Activated B cell treated with CpG ODN at 0.5 μM for 24 hours (primary cell): ENCODE results near the gene MTFP1. TPM values are rescaled to one million over a fixed set of nuclear protein-coding genes. Genes with fewer than 3 reads are reported as not detected.
"Not testable (repeated sequence)": the region's sequence is repeated elsewhere in the genome, so short reads cannot be mapped to it uniquely, and the experiment has no call there.

Experiments
- ATAC-seq: fragments of 200-7000 bp; cut with Tn5 transposase; one replicate; pipeline ENCODE4 v1.10.0; 2021; ENCODE audit warnings: low read depth, mild to moderate bottlenecking, moderate library complexity
- CTCF ChIA-PET: fragments of 350-600 bp; sonication (Branson Sonifier 250); formaldehyde crosslinking; loops from one replicate; lab custom pipeline; 2021; ENCODE audit warnings: antibody characterized with exemption; lab: Charles Lee
- POLR2A ChIA-PET: fragments of 350-600 bp; sonication (Branson Sonifier 250); formaldehyde crosslinking; loops from one replicate; lab custom pipeline; 2021; ENCODE audit warnings: antibody characterized with exemption; lab: Charles Lee
- DNase-seq: peaks from one replicate; pipeline ENCODE4 v3.0.0; 2022
- H3K27ac Mint-ChIP-seq: one replicate; pipeline ENCODE4 v1.8.0; 2020; ENCODE audit warnings: mixed read lengths
- H3K27me3 Mint-ChIP-seq: one replicate; pipeline ENCODE4 v1.8.0; 2021; ENCODE audit warnings: mixed read lengths
- H3K36me3 Mint-ChIP-seq: one replicate; pipeline ENCODE4 v1.8.0; 2021; ENCODE audit warnings: low read depth, mixed read lengths
- H3K4me1 Mint-ChIP-seq: one replicate; pipeline ENCODE4 v1.8.0; 2021; ENCODE audit warnings: mixed read lengths
- H3K4me3 Mint-ChIP-seq: one replicate; pipeline ENCODE4 v1.8.0; 2020; ENCODE audit warnings: mild to moderate bottlenecking, mixed read lengths
- H3K9me3 Mint-ChIP-seq: one replicate; pipeline ENCODE4 v1.8.0; 2020; ENCODE audit warnings: mixed read lengths
- CTCF ChIP-seq: fragments of 200-600 bp; IDR thresholded peaks from one replicate; pipeline ENCODE4 v1.8.0; 2022; ENCODE audit warnings: antibody characterized with exemption, mild to moderate bottlenecking
- intact Hi-C: fragments of 100-400 bp; cut with micrococcal nuclease; formaldehyde crosslinking; loops from one replicate; pipeline ENCODE4 v1.15.1; 2024
- total RNA-seq: library from RNA; stranded (reverse); gene quantifications from 2 replicates; pipeline ENCODE4 v1.2.3, GENCODE V29; 2022

Gene MTFP1
- total RNA-seq, 1 donor from 2014 or later, result 33.9 TPM

GRCh38 chr22:30397656-30398635, 27.6 kb upstream of the MTFP1 start:
- POLR2A ChIA-PET, result interaction anchor here (1.7 kb wide), 1 partner anchor 26 kb away, joined by 10 read pairs; no protein-coding TSS in a partner anchor
- no peak for DNase-seq

GRCh38 chr22:30398685-30399680, 26.6 kb upstream of the MTFP1 start:
- Mint-ChIP-seq H3K4me3 (no peak overlapping the region), H3K4me1 (peaks cover 9% of the 10 kb centered on the region), H3K9me3 (no peaks in the 10 kb centered on the region), H3K27ac (no peak overlapping the region), H3K36me3 (no peaks in the 10 kb centered on the region), H3K27me3 (peaks cover 31% of the 10 kb centered on the region)
- no peak for ATAC-seq
- DNase-seq, result no peak
- no peak for TF ChIP-seq CTCF
- intact Hi-C loops, result no loop called here
- ChIA-PET POLR2A (no interaction called here), CTCF (interaction anchor here (1.1 kb wide), 1 partner anchor 11 kb away, joined by 3 read pairs; no protein-coding TSS in a partner anchor)

More at GRCh38 chr22:30397656-30398635, 27.6 kb upstream of the MTFP1 start:
- Mint-ChIP-seq H3K36me3 (no peaks in the 10 kb centered on the region), H3K4me1 (peaks cover 13% of the 10 kb centered on the region), H3K4me3 (peak overlapping the region; percentile 11), H3K27me3 (peaks cover 34% of the 10 kb centered on the region), H3K27ac (no peak overlapping the region), H3K9me3 (no peaks in the 10 kb centered on the region)
- ATAC-seq, result no peak
- intact Hi-C loops, result no loop called here
- no peak for TF ChIP-seq CTCF
- CTCF ChIA-PET, result interaction anchor here (1.0 to 2.1 kb wide), 2 partner anchors 110 to 135 kb away, joined by 4 to 9 read pairs; no protein-coding TSS in a partner anchor

- ChIA-PET CTCF (interaction anchor here (1.1 kb wide), 1 partner anchor 12 kb away, joined by 3 read pairs; no protein-coding TSS in a partner anchor), POLR2A (no interaction called here)
- no peak for TF ChIP-seq CTCF
- DNase-seq (no peak), ATAC-seq (no peak)
- Mint-ChIP-seq H3K27ac (no peak overlapping the region), H3K9me3 (no peaks in the 10 kb centered on the region), H3K4me3 (no peak overlapping the region), H3K36me3 (no peaks in the 10 kb centered on the region), H3K4me1 (peaks cover 9% of the 10 kb centered on the region), H3K27me3 (peaks cover 31% of the 10 kb centered on the region)
- intact Hi-C loops, result no loop called here
Observed at GRCh38 chr22:30399718-30400117, 25.9 kb upstream of the MTFP1 start.

GRCh38 chr22:30400159-30400558, 25.4 kb upstream of the MTFP1 start:
- Mint-ChIP-seq H3K27me3 (peaks cover 31% of the 10 kb centered on the region), H3K27ac (no peak overlapping the region), H3K4me1 (peaks cover 9% of the 10 kb centered on the region), H3K9me3 (no peaks in the 10 kb centered on the region), H3K4me3 (no peak overlapping the region), H3K36me3 (no peaks in the 10 kb centered on the region)
- ChIA-PET POLR2A (no interaction called here), CTCF (no interaction called here)
- ATAC-seq (no peak), DNase-seq (no peak)
- TF ChIP-seq CTCF, result no peak
- intact Hi-C loops, result no loop called here

- POLR2A ChIA-PET, H3K9me3 Mint-ChIP-seq, H3K4me1 Mint-ChIP-seq, DNase-seq, H3K36me3 Mint-ChIP-seq, H3K4me3 Mint-ChIP-seq, ATAC-seq, H3K27ac Mint-ChIP-seq, intact Hi-C loops: not testable (repeated sequence)
- CTCF ChIA-PET, result interaction anchor here (1.1 kb wide), 1 partner anchor 10 kb away, joined by 3 read pairs; no protein-coding TSS in a partner anchor
- peaks cover 22% of the 10 kb centered on the region for H3K27me3 Mint-ChIP-seq
Observed at GRCh38 chr22:30401024-30401423, 24.5 kb upstream of the MTFP1 start.
